Epithelial cell of proximal tubule (primary cell): Measurements from ENCODE around the gene LRWD1. TPM values are rescaled to one million over a fixed set of nuclear protein-coding genes. Genes with fewer than 3 reads are reported as not detected.
"Not testable (repeated sequence)": the region's sequence is repeated elsewhere in the genome, so short reads cannot be mapped to it uniquely, and the experiment has no call there.

Experiments used
- DNase-seq: peaks from one replicate; pipeline ENCODE4 v3.0.0-alpha.2; 2011; ENCODE audit warnings: low read depth
- H3K4me3 ChIP-seq: 2 replicates; pipeline ENCODE4 v1.5.1; 2011; ENCODE audit warnings: low read depth, mild to moderate bottlenecking, low read length
- CTCF ChIP-seq: conservative IDR thresholded peaks from 2 replicates; pipeline ENCODE4 v1.5.1; 2012; ENCODE audit warnings: low read depth, mild to moderate bottlenecking, low read length
- total RNA-seq: library from RNA; depleted of rRNA; stranded (reverse); fragments of >200 nt; gene quantifications from 2 replicates; pipeline ENCODE4 v1.2.3, GENCODE V29; 2015

The LRWD1 gene
- total RNA-seq, 1 donor from 2014 or later = 30.1 TPM

GRCh38 chr7:102452451-102452850 lies 12.3 kb upstream of the LRWD1 start:
- TF ChIP-seq CTCF = no peak
- no peak overlapping the region for H3K4me3 ChIP-seq
- DNase-seq = no peak

- no peak overlapping the region for H3K4me3 ChIP-seq
- no peak for DNase-seq
- TF ChIP-seq CTCF = no peak
Measured at GRCh38 chr7:102453319-102453718, 11.5 kb upstream of the LRWD1 start.

GRCh38 chr7:102454468-102454867 lies 10.3 kb upstream of the LRWD1 start:
- no peak overlapping the region for H3K4me3 ChIP-seq
- DNase-seq = no peak
- TF ChIP-seq CTCF = no peak

GRCh38 chr7:102454932-102455331 lies 9.9 kb upstream of the LRWD1 start:
- DNase-seq, H3K4me3 ChIP-seq: not testable (repeated sequence)

- no peak for DNase-seq
- no peak overlapping the region for H3K4me3 ChIP-seq
- TF ChIP-seq CTCF = no peak
Measured at GRCh38 chr7:102455596-102455995, 9.2 kb upstream of the LRWD1 start.

GRCh38 chr7:102456327-102456726 lies 8.5 kb upstream of the LRWD1 start:
- H3K4me3 ChIP-seq = no peak overlapping the region
- no peak for DNase-seq
- no peak for TF ChIP-seq CTCF

GRCh38 chr7:102457352-102457924 lies 7.3 kb upstream of the LRWD1 start:
- TF ChIP-seq CTCF = no peak
- no peak overlapping the region for H3K4me3 ChIP-seq
- DNase-seq = no peak
